H9 (cell line): Measurements from ENCODE around the gene VAV2. TPM values are rescaled to one million over a fixed set of nuclear protein-coding genes. Genes with fewer than 3 reads are reported as not detected.

Experiments
- DNase-seq: peaks from one replicate; pipeline ENCODE4 v3.0.0-alpha.2; 2017
- H2AFZ ChIP-seq: one replicate; pipeline ENCODE4 v1.6.1; 2013; ENCODE audit warnings: mild to moderate bottlenecking, low read length, control low read depth, moderate library complexity
- H2AK5ac ChIP-seq: 2 replicates; pipeline ENCODE4 v1.6.1; 2013; ENCODE audit warnings: low read length, control low read depth, mixed read lengths; ENCODE audit not compliant: insufficient read length
- H2BK120ac ChIP-seq: one replicate; pipeline ENCODE4 v1.6.1; 2013; ENCODE audit warnings: low read depth, mild to moderate bottlenecking, low read length, control low read depth, inconsistent platforms; ENCODE audit not compliant: poor library complexity, severe bottlenecking
- H2BK12ac ChIP-seq: 2 replicates; pipeline ENCODE4 v1.6.1; 2013; ENCODE audit warnings: low read length, control low read depth, mixed read lengths, low read depth; ENCODE audit not compliant: insufficient read length
- H2BK15ac ChIP-seq: 2 replicates; pipeline ENCODE4 v1.6.1; 2013; ENCODE audit warnings: low read depth, low read length, control low read depth
- H2BK20ac ChIP-seq: one replicate; pipeline ENCODE4 v1.6.1; 2013; ENCODE audit warnings: low read depth, mild to moderate bottlenecking, low read length, control low read depth, inconsistent platforms; ENCODE audit not compliant: poor library complexity, severe bottlenecking
- H2BK5ac ChIP-seq: 2 replicates; pipeline ENCODE4 v1.6.1; 2013; ENCODE audit warnings: low read length, control low read depth, mixed read lengths; ENCODE audit not compliant: insufficient read length
- H3K14ac ChIP-seq: 2 replicates; pipeline ENCODE4 v1.6.1; 2013; ENCODE audit warnings: low read length, control low read depth; ENCODE audit not compliant: insufficient read depth
- H3K18ac ChIP-seq: 2 replicates; pipeline ENCODE4 v1.6.1; 2013; ENCODE audit warnings: low read depth, mild to moderate bottlenecking, mixed read lengths, low read length, control low read depth; ENCODE audit not compliant: insufficient read length
- H3K23ac ChIP-seq: 2 replicates; pipeline ENCODE4 v1.6.1; 2013; ENCODE audit warnings: low read length, control low read depth, mixed read lengths, low read depth; ENCODE audit not compliant: insufficient read length
- H3K23me2 ChIP-seq: 2 replicates; pipeline ENCODE4 v1.6.1; 2013; ENCODE audit warnings: low read depth, mild to moderate bottlenecking, mixed read lengths, low read length, control low read depth; ENCODE audit not compliant: insufficient read length, poor library complexity, severe bottlenecking
- H3K27ac ChIP-seq: 2 replicates; pipeline ENCODE4 v1.5.1; 2013; ENCODE audit warnings: low read length, control low read depth, mixed read lengths, low read depth; ENCODE audit not compliant: insufficient read length
- H3K27me3 ChIP-seq: 2 replicates; pipeline ENCODE4 v1.6.1; 2013; ENCODE audit warnings: low read length, control low read depth, inconsistent platforms; ENCODE audit not compliant: insufficient read depth
- H3K4ac ChIP-seq: 2 replicates; pipeline ENCODE4 v1.6.1; 2013; ENCODE audit warnings: low read depth, mild to moderate bottlenecking, control low read depth, inconsistent platforms, low read length, moderate library complexity
- H3K4me1 ChIP-seq: 2 replicates; pipeline ENCODE4 v1.6.1; 2013; ENCODE audit warnings: low read length, control low read depth, inconsistent platforms; ENCODE audit not compliant: insufficient read depth
- H3K4me2 ChIP-seq: 2 replicates; pipeline ENCODE4 v1.6.1; 2013; ENCODE audit warnings: low read length, control low read depth, mixed read lengths; ENCODE audit not compliant: insufficient read length, insufficient read depth
- H3K56ac ChIP-seq: 2 replicates; pipeline ENCODE4 v1.6.1; 2013; ENCODE audit warnings: low read depth, mild to moderate bottlenecking, mixed read lengths, low read length, control low read depth; ENCODE audit not compliant: insufficient read length
- H3K79me1 ChIP-seq: 2 replicates; pipeline ENCODE4 v1.6.1; 2013; ENCODE audit warnings: low read depth, mild to moderate bottlenecking, moderate library complexity, low read length, control low read depth, inconsistent platforms; ENCODE audit not compliant: insufficient read depth, poor library complexity, severe bottlenecking
- H3K79me2 ChIP-seq: 2 replicates; pipeline ENCODE4 v1.6.1; 2013; ENCODE audit warnings: low read length, control low read depth, inconsistent platforms; ENCODE audit not compliant: insufficient read depth
- H3K9ac ChIP-seq: 2 replicates; pipeline ENCODE4 v1.6.1; 2013; ENCODE audit warnings: low read length, control low read depth, mixed read lengths; ENCODE audit not compliant: insufficient read length; ENCODE audit errors: extremely low read depth
- H3K9me3 ChIP-seq: one replicate; pipeline ENCODE4 v1.6.1; 2013; ENCODE audit warnings: low read depth, low read length, inconsistent platforms; ENCODE audit not compliant: control insufficient read depth
- H3T11ph ChIP-seq: one replicate; pipeline ENCODE4 v1.6.1; 2013; ENCODE audit warnings: mild to moderate bottlenecking, low read length, control low read depth, inconsistent platforms
- H4K20me1 ChIP-seq: one replicate; pipeline ENCODE4 v1.6.1; 2013; ENCODE audit not compliant: control insufficient read depth, insufficient read length, insufficient read depth
- H4K5ac ChIP-seq: 2 replicates; pipeline ENCODE4 v1.6.1; 2013; ENCODE audit warnings: low read depth, mild to moderate bottlenecking, mixed read lengths, low read length, control low read depth; ENCODE audit not compliant: insufficient read length
- H4K8ac ChIP-seq: replicated peaks from 2 replicates; pipeline ENCODE4 v1.6.1; 2013; ENCODE audit warnings: low read length, control low read depth, mixed read lengths, low read depth; ENCODE audit not compliant: insufficient read length
- H4K91ac ChIP-seq: 2 replicates; pipeline ENCODE4 v1.6.1; 2013; ENCODE audit warnings: low read depth, mild to moderate bottlenecking, moderate library complexity, mixed read lengths, low read length, control low read depth; ENCODE audit not compliant: insufficient read length
- H3K27ac Mint-ChIP-seq, 3 experiments: 2 replicates in 2 of 3; 3 replicates in 1 of 3; pipeline ENCODE4 v1.8.0; 2020 to 2021; ENCODE audit warnings: mixed read lengths in 3 of 3, mild to moderate bottlenecking in 1 of 3, moderate library complexity in 1 of 3
- H3K27me3 Mint-ChIP-seq: 2 replicates; pipeline ENCODE4 v1.8.0; 2021; ENCODE audit warnings: low read depth, mild to moderate bottlenecking, moderate library complexity, mixed read lengths
- H3K36me3 Mint-ChIP-seq, 3 experiments: 2 replicates in 2 of 3; 3 replicates in 1 of 3; pipeline ENCODE4 v1.8.0; 2020 to 2021; ENCODE audit warnings: low read depth in 3 of 3, mixed read lengths in 3 of 3; ENCODE audit not compliant: insufficient read depth in 1 of 3
- H3K4me1 Mint-ChIP-seq, 2 experiments: 2 replicates each; pipeline ENCODE4 v1.8.0; 2020; ENCODE audit warnings: mixed read lengths in 2 of 2
- H3K4me3 Mint-ChIP-seq, 2 experiments: 2 replicates in 1 of 2; 3 replicates in 1 of 2; pipeline ENCODE4 v1.8.0; 2020 to 2021; ENCODE audit warnings: mild to moderate bottlenecking in 2 of 2, mixed read lengths in 2 of 2, moderate library complexity in 1 of 2
- H3K9me3 Mint-ChIP-seq, 2 experiments: 2 replicates in 1 of 2; 3 replicates in 1 of 2; pipeline ENCODE4 v1.8.0; 2020; ENCODE audit warnings: mild to moderate bottlenecking in 2 of 2, mixed read lengths in 2 of 2, moderate library complexity in 1 of 2
- CTCF ChIP-seq: fragments of 200-600 bp; sonication (generic); conservative IDR thresholded peaks from 3 replicates; pipeline ENCODE4 v1.8.0; 2021; ENCODE audit warnings: antibody characterized with exemption, mild to moderate bottlenecking
- WGBS: extraction: QIAGEN DNeasy Blood & Tissue Kit; methylation state at CpG from one replicate; pipeline ENCODE4 v1.1.7; 2013; ENCODE audit warnings: missing lambda C conversion rate, low lambda C conversion rate, mixed read lengths; ENCODE audit not compliant: insufficient read length; ENCODE audit errors: extremely low coverage; 5-methylcytosine and 5-hydroxymethylcytosine counted together
- total RNA-seq: library from RNA; stranded (reverse); gene quantifications from 2 replicates; pipeline ENCODE4 v1.2.1, GENCODE V29; 2021

VAV2 gene
- total RNA-seq, 1 experiment from 2014 or later = 58.7 TPM

GRCh38 chr9:134002796-134003195 is 10.7 kb upstream of the VAV2 start:
- TF ChIP-seq CTCF = no peak
- no peaks in the 10 kb centered on the region for H3K36me3 Mint-ChIP-seq
- H2BK15ac ChIP-seq = no peak overlapping the region
- H2AK5ac ChIP-seq = no peak overlapping the region
- no peaks in the 10 kb centered on the region for H3K9me3 ChIP-seq
- WGBS = no CpG with 5 or more reads among the region's 2 CpGs
- peaks cover 3 to 4% of the 10 kb centered on the region in 2 experiments; a peak in 3 of 5 replicates for H3K9me3 Mint-ChIP-seq
- H3K9ac ChIP-seq = no peak overlapping the region
- no peaks in the 10 kb centered on the region for H4K20me1 ChIP-seq
- H3K27me3 Mint-ChIP-seq = peaks cover 11% of the 10 kb centered on the region
- H3K4me1 Mint-ChIP-seq = no peaks in the 10 kb centered on the region
- H3K27ac ChIP-seq = no peak overlapping the region
- no peak overlapping the region for H3K4me3 Mint-ChIP-seq
- H3K27me3 ChIP-seq = no peaks in the 10 kb centered on the region
- no peak overlapping the region for H3K14ac ChIP-seq
- H3K4me2 ChIP-seq = no peak overlapping the region
- H4K5ac ChIP-seq = no peak overlapping the region
- H3K23ac ChIP-seq = no peak overlapping the region
- no peak overlapping the region for H2BK120ac ChIP-seq
- no peaks in the 10 kb centered on the region for H3K79me2 ChIP-seq
- no peak overlapping the region for H2BK5ac ChIP-seq
- H3K27ac Mint-ChIP-seq = no peak overlapping the region
- no peak for DNase-seq
- no peak overlapping the region for H3T11ph ChIP-seq
- no peak overlapping the region for H3K18ac ChIP-seq
- no peak overlapping the region for H2AFZ ChIP-seq
- no peak overlapping the region for H3K56ac ChIP-seq
- H3K4me1 ChIP-seq = no peaks in the 10 kb centered on the region
- no peak overlapping the region for H4K91ac ChIP-seq
- no peaks in the 10 kb centered on the region for H3K79me1 ChIP-seq
- no peak overlapping the region for H2BK20ac ChIP-seq
- no peak overlapping the region for H2BK12ac ChIP-seq
- H3K23me2 ChIP-seq = no peaks in the 10 kb centered on the region
- H4K8ac ChIP-seq = no peak overlapping the region
- no peak overlapping the region for H3K4ac ChIP-seq
